H1 (cell line): ENCODE results near the gene REEP2. TPM values are rescaled to one million over a fixed set of nuclear protein-coding genes. Genes with fewer than 3 reads are reported as not detected.

ENCODE experiments used
- CTCF ChIA-PET: fragments of 300-600 bp; sonication (Branson Sonifier 250); formaldehyde crosslinking; loops from one replicate; lab custom pipeline; 2021; ENCODE audit not compliant: partially characterized antibody; lab: Charles Lee
- POLR2A ChIA-PET: fragments of 300-600 bp; sonication (Branson Sonifier 250); formaldehyde crosslinking; loops from one replicate; lab custom pipeline; 2021; ENCODE audit warnings: inconsistent platforms; ENCODE audit not compliant: partially characterized antibody; lab: Charles Lee
- DNase-seq, 2 experiments: peaks; one replicate each; pipeline versions ENCODE4 v3.0.0 to v3.0.0-alpha.2; 2010 to 2022; ENCODE audit warnings: low spot score in 2 of 2, low read depth in 1 of 2, mixed read lengths in 1 of 2
- FAIRE-seq: peaks from 2 replicates; lab custom pipeline; 2011; peaks lifted over from hg19 to GRCh38; lab: Jason Lieb, UNC
- H2AFZ ChIP-seq: 2 replicates; pipeline ENCODE4 v1.8.1; 2012; ENCODE audit warnings: low read length, inconsistent platforms
- H2AK5ac ChIP-seq: 2 replicates; pipeline ENCODE4 v1.6.1; 2013; ENCODE audit warnings: low read depth, low read length
- H2BK120ac ChIP-seq: replicated peaks from 2 replicates; pipeline ENCODE3; 2013; ENCODE audit warnings: low read depth, low read length, inconsistent platforms
- H2BK12ac ChIP-seq: 2 replicates; pipeline ENCODE4 v1.6.1; 2013; ENCODE audit warnings: low read depth, low read length
- H2BK15ac ChIP-seq: 2 replicates; pipeline ENCODE4 v1.6.1; 2013; ENCODE audit warnings: low read length
- H2BK20ac ChIP-seq: 2 replicates; pipeline ENCODE4 v1.6.1; 2013; ENCODE audit warnings: low read length
- H2BK5ac ChIP-seq: 2 replicates; pipeline ENCODE4 v1.6.1; 2013; ENCODE audit warnings: low read depth, low read length
- H3K14ac ChIP-seq: 2 replicates; pipeline ENCODE4 v1.6.1; 2013; ENCODE audit warnings: inconsistent platforms; ENCODE audit not compliant: insufficient read length
- H3K18ac ChIP-seq: 2 replicates; pipeline ENCODE4 v1.6.1; 2013; ENCODE audit warnings: low read length; ENCODE audit errors: extremely low read depth
- H3K23ac ChIP-seq: 2 replicates; pipeline ENCODE4 v1.6.1; 2013; ENCODE audit warnings: inconsistent platforms; ENCODE audit not compliant: insufficient read length
- H3K23me2 ChIP-seq: 2 replicates; pipeline ENCODE4 v1.6.1; 2013; ENCODE audit warnings: low read depth, low read length
- H3K27ac ChIP-seq: 2 replicates; pipeline ENCODE4 v1.6.1; 2011; ENCODE audit warnings: low read depth, low read length, inconsistent platforms
- H3K27me3 ChIP-seq, 4 experiments: replicated peaks in 1 of 4; 1 replicate in 1 of 4; 2 replicates in 3 of 4; pipeline versions ENCODE4 v1.6.1 to v1.8.1; 2011 to 2013; ENCODE audit warnings: low read length in 3 of 4, mild to moderate bottlenecking in 3 of 4, inconsistent platforms in 2 of 4, mixed read lengths in 2 of 4, moderate library complexity in 1 of 4; ENCODE audit not compliant: control insufficient read depth in 3 of 4, insufficient read depth in 3 of 4; ENCODE audit errors: extremely low read depth in 1 of 4
- H3K36me3 ChIP-seq, 4 experiments: 2 replicates each; pipeline versions ENCODE4 v1.6.1 to v1.8.1; 2011 to 2013; ENCODE audit warnings: mild to moderate bottlenecking in 4 of 4, low read length in 3 of 4, moderate library complexity in 2 of 4, control low read depth in 1 of 4, inconsistent platforms in 1 of 4; ENCODE audit not compliant: insufficient read depth in 4 of 4, control insufficient read depth in 2 of 4
- H3K4ac ChIP-seq: replicated peaks from 2 replicates; pipeline ENCODE3; 2013; ENCODE audit warnings: low read length, low read depth, mixed read lengths, inconsistent platforms; ENCODE audit not compliant: insufficient read length
- H3K4me1 ChIP-seq, 4 experiments: replicated peaks in 1 of 4; 1 replicate in 1 of 4; 2 replicates in 3 of 4; pipeline versions ENCODE4 v1.6.1 to v1.8.1; 2011 to 2013; ENCODE audit warnings: low read length in 3 of 4, inconsistent platforms in 2 of 4, mixed read lengths in 1 of 4; ENCODE audit not compliant: insufficient read depth in 4 of 4, control insufficient read depth in 3 of 4
- H3K4me2 ChIP-seq, 2 experiments: 2 replicates each; pipeline versions ENCODE4 v1.6.1 to v1.8.1; 2011 to 2013; ENCODE audit warnings: low read depth in 2 of 2, low read length in 2 of 2, control low read depth in 1 of 2, inconsistent platforms in 1 of 2, mild to moderate bottlenecking in 1 of 2; ENCODE audit not compliant: insufficient read depth in 1 of 2
- H3K4me3 ChIP-seq, 4 experiments: fragments of 200-600, 300-600 bp in 1 of 4; sonication (generic), shearing (Covaris generic), sonication (Bioruptor Twin) in 1 of 4; 2 replicates each; pipeline versions ENCODE4 v1.5.1 to v1.8.1; 2011 to 2016; ENCODE audit warnings: low read length in 4 of 4, low read depth in 3 of 4, control low read depth in 2 of 4, inconsistent platforms in 2 of 4, mild to moderate bottlenecking in 2 of 4, mixed read lengths in 1 of 4, moderate library complexity in 1 of 4; ENCODE audit not compliant: insufficient read depth in 2 of 4; ENCODE audit errors: extremely low read depth in 1 of 4
- H3K56ac ChIP-seq: replicated peaks from 2 replicates; pipeline ENCODE3; 2013; ENCODE audit warnings: low read depth, mild to moderate bottlenecking, mixed read lengths, low read length, inconsistent platforms; ENCODE audit not compliant: insufficient read length
- H3K79me1 ChIP-seq: 2 replicates; pipeline ENCODE4 v1.6.1; 2013; ENCODE audit warnings: low read depth, low read length, control low read depth
- H3K79me2 ChIP-seq, 2 experiments: 2 replicates each; pipeline versions ENCODE4 v1.6.1 to v1.8.1; 2012 to 2013; ENCODE audit warnings: low read length in 2 of 2, mild to moderate bottlenecking in 2 of 2, inconsistent platforms in 1 of 2; ENCODE audit not compliant: insufficient read depth in 2 of 2, control insufficient read depth in 1 of 2
- H3K9ac ChIP-seq, 4 experiments: replicated peaks in 1 of 4; 1 replicate in 1 of 4; 2 replicates in 3 of 4; pipeline versions ENCODE4 v1.6.1 to v1.8.1; 2011 to 2013; ENCODE audit warnings: low read depth in 3 of 4, low read length in 3 of 4, control low read depth in 2 of 4, mild to moderate bottlenecking in 2 of 4, moderate library complexity in 2 of 4, inconsistent platforms in 1 of 4; ENCODE audit errors: extremely low read depth in 1 of 4
- H3K9me3 ChIP-seq, 2 experiments: 2 replicates each; pipeline versions ENCODE4 v1.6.1 to v1.8.1; 2012 to 2013; ENCODE audit warnings: mild to moderate bottlenecking in 2 of 2, moderate library complexity in 2 of 2, control low read depth in 1 of 2, inconsistent platforms in 1 of 2, low read depth in 1 of 2, low read length in 1 of 2, mixed read lengths in 1 of 2; ENCODE audit not compliant: insufficient read depth in 2 of 2
- H4K20me1 ChIP-seq, 2 experiments: replicated peaks in 1 of 2; 2 replicates each; pipeline versions ENCODE3 to v1.8.1; 2011 to 2013; ENCODE audit warnings: inconsistent platforms in 2 of 2, low read length in 2 of 2, mild to moderate bottlenecking in 1 of 2; ENCODE audit not compliant: insufficient read depth in 2 of 2, control insufficient read depth in 1 of 2
- H4K5ac ChIP-seq: 2 replicates; pipeline ENCODE4 v1.6.1; 2013; ENCODE audit warnings: low read length, low read depth, mixed read lengths, inconsistent platforms; ENCODE audit not compliant: insufficient read length
- H4K8ac ChIP-seq: 2 replicates; pipeline ENCODE4 v1.8.0; 2013; ENCODE audit warnings: mild to moderate bottlenecking, moderate library complexity, low read length, inconsistent platforms; ENCODE audit not compliant: insufficient read depth; ENCODE audit errors: extremely low read depth
- H4K91ac ChIP-seq: replicated peaks from 2 replicates; pipeline ENCODE3; 2013; ENCODE audit warnings: low read length, mixed read lengths, inconsistent platforms; ENCODE audit not compliant: insufficient read length
- WGBS, 2 experiments: shearing (Covaris generic) in 1 of 2; methylation state at CpG; one replicate each; pipeline versions ENCODE4 v1.1.6 to v1.1.7; 2013 to 2015; ENCODE audit warnings: low lambda C conversion rate in 2 of 2, mixed read lengths in 2 of 2, inconsistent platforms in 1 of 2, low coverage in 1 of 2, missing lambda C conversion rate in 1 of 2; ENCODE audit not compliant: insufficient replicate concordance in 2 of 2, insufficient coverage in 1 of 2, insufficient read length in 1 of 2; ENCODE audit errors: extremely low coverage in 1 of 2, missing lambda C conversion rate in 1 of 2; 5-methylcytosine and 5-hydroxymethylcytosine counted together
- polyA plus RNA-seq, 7 experiments: library from polyadenylated mRNA; depleted of rRNA in 3 of 7; stranded (reverse) in 5 of 7; unstranded in 2 of 7; fragments of >200 nt in 5 of 7; fragments of 200-250 nt in 2 of 7; gene quantifications; 1 replicate in 5 of 7; 2 replicates in 1 of 7; 4 replicates in 1 of 7; pipeline versions ENCODE4 v1.2.1 to v1.2.3, GENCODE V29; 2011 to 2013; ENCODE audit warnings: missing spikeins in 2 of 7, mixed read lengths in 2 of 7
- total RNA-seq: library from RNA; stranded (reverse); fragmentation: NEBNext Ultra II Directional; extraction: Animal tissue kit (Norgen Biotek cat#: 25700); gene quantifications from 2 replicates; pipeline ENCODE4 v1.2.1, GENCODE V29; 2021

REEP2 gene
- total and polyA plus RNA-seq, 2 of the 8 experiments (the other 6 are each of a cell fraction or from before 2014, with no cell fraction given): 26.5 to 40.2 TPM

DNA sequence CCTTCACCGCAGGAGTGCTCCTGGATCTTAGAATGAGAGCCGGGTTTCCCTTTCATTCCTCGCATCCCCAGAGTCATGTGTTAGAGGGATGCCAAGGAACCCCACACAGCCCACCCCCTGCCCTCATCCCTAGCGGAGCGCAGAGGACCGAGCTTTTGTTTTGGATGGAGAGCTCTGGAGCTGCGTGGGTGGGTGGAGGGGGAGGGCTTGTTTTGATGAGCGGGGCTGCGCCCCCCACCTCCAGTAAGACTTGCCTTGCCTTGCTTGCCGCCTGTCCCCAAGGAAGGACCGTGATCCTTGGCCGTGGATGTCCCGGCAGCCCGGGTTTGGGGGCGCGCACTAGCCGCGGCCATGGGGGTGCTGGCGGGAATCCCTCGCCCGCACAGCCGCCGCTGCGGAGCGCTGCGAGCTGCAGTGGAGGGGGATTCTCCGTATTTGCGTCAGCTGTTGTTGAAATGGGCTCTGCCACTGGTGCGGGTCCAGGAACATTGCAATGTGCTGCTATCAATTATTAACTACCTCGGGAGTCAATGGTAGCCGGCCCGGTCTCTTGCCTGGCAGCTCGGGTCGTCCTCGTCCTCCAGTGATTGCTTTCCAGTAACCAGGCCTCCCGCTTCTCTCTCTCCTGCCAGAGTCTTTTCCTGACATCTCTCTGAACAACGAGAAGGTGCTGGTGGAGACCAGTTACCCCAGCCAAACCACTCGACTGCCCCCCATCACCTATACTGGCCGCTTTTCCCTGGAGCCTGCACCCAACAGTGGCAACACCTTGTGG, 27.5 kb downstream of the REEP2 start:
- Histone ChIP-seq H4K8ac (peak overlapping the region; percentile 66), H2BK20ac (no peak overlapping the region), H3K18ac (no peak overlapping the region; the same call in 1 of the 2 replicates), H3K27ac (no peak overlapping the region), H3K14ac (no peak overlapping the region), H3K79me2 (peaks cover 0 to 4% of the 10 kb centered on the region in 2 experiments; a peak in 1 of 4 replicates), H4K20me1 (peaks cover 11 to 16% of the 10 kb centered on the region in 2 experiments), H2AK5ac (no peak overlapping the region), H3K4me2 (peak overlapping the region; percentile 80 to 97), H3K23me2 (peaks cover 19% of the 10 kb centered on the region), H3K36me3 (peaks cover 0 to 18% (median 4%) of the 10 kb centered on the region in 4 experiments; a peak in 5 of 8 replicates), H2BK5ac (no peak overlapping the region), H2AFZ (no peak overlapping the region), H2BK15ac (no peak overlapping the region), H3K9ac (peak overlapping the region; percentile 60 to 83 (median 78)), H4K5ac (no peak overlapping the region), H4K91ac (no peak overlapping the region), H3K4ac (no peak overlapping the region), H3K9me3 (no peaks in the 10 kb centered on the region), H3K23ac (no peak overlapping the region), H3K27me3 (peaks cover 0 to 15% (median 13%) of the 10 kb centered on the region in 4 experiments; a peak in 5 of 7 replicates), H2BK12ac (no peak overlapping the region), H3K79me1 (no peaks in the 10 kb centered on the region; the same call in 1 of the 2 replicates), H3K4me3 (peak overlapping the region; percentile 81 to 90 (median 88)), H3K56ac (no peak overlapping the region), H2BK120ac (no peak overlapping the region), H3K4me1 (peaks cover 0 to 10% (median 7%) of the 10 kb centered on the region in 4 experiments; a peak in 6 of 7 replicates)
- ChIA-PET POLR2A (interaction anchor here (0.6 to 15.1 kb wide), 25 partner anchors 10 to 876 kb away, joined by 3 to 294 read pairs (median 11); partner anchors contain the start of genes CDC25C, ETF1, FAM53C and HSPA9), CTCF (interaction anchor here (0.6 to 24.9 kb wide), 11 partner anchors 11 to 1112 kb away, joined by 3 to 532 read pairs (median 4); partner anchors contain the start of genes ETF1 and KDM3B)
- DNase-seq (no peak), FAIRE-seq (no peak)
- whole genome bisulfite sequencing, 2 experiments: 14% methylated on average over 34 of the region's 39 CpGs; no CpG with 5 or more reads in 1 of the 2 experiments
